ENCODE data around the gene PDCD7. TPM values are rescaled to one million over a fixed set of nuclear protein-coding genes. Genes with fewer than 3 reads are reported as not detected.
A peak's percentile ranks its signal among the peaks of the same experiment; 100 is the strongest.
"Not testable (repeated sequence)": the region's sequence is repeated elsewhere in the genome, so short reads cannot be mapped to it uniquely, and the experiment has no call there.

PDCD7 gene
- total and polyA plus RNA-seq, 5 experiments from 2014 or later = 13.1 to 44.1 (median 19.4) TPM

DNA sequence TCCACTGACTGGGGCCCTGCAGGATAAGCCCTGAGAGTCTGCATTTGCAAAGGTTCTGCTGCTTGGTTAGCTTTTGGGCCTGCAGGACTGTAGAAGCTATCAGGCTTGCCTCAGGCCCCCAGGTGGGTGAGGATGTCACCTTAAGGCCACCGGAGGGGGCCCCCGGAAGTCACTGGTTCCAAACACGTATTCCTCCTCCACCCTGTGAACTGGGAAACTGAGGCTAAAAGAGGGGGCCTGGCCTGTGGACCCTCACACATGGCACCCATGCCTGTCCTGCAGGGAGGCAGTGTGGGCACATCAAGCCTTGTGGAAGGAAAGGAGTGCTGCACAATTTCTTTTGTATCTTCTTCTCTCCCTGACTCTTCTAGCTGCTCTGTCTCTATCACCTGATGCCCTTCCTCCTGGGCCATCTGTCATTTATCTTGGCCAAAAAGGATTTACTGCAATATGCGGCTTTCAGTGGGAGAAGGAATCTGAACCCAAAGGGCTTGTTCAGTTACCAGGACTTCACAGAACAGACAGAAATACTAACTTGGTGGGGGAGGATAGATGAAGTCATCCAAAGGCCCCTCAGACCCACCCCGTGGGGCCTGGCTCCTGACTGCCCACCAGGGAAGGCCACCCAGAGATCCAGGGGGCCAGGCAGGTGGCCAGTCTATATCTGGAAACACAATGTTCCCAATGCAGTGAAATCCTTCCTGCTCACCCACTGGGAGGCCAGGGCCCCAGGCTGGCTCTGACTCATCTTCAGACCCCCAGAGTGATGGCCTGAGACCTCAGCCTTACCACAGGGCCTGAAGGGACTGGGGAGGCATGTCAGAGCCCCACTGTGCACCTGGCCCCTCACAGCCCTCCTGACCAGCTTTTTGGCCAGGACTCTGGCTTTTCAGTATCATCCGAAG lies 36.9 kb downstream of the PDCD7 start:
- H3K4me3 Mint-ChIP-seq = no peak overlapping the region
- H3K9me3 Mint-ChIP-seq = no peaks in the 10 kb centered on the region
- POLR2A ChIA-PET = no interaction called here
- no peaks in the 10 kb centered on the region for H3K27me3 Mint-ChIP-seq
- ATAC-seq = no peak
- H3K27ac Mint-ChIP-seq = peak overlapping the region in 2 of 10 donors; percentile 41 to 48
- peaks cover 10 to 44% (median 11%) of the 10 kb centered on the region in 3 donors for H3K36me3 Mint-ChIP-seq
- no peak for DNase-seq
- H3K4me1 Mint-ChIP-seq = peaks cover 3 to 6% (median 5%) of the 10 kb centered on the region in 4 donors

DNA sequence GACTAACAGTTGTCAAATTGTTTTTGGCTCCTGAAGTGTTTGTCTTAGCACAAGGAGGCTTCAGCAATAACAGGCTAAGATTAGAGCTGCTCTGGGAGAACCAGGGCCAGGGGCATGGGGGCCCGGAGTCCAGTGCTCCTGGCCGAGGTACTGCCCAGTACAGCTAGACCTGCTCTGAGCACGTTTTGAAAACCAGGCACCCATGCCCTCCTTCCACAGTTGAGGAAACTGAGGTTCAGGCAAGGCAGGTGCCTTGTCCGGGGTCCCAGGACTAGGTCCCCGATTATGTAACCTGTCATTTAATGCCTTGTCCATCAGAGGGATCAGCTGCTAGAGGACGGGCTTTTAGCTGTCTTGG lies 37.9 kb downstream of the PDCD7 start:
- Mint-ChIP-seq H3K4me3 (no peak overlapping the region), H3K4me1 (peaks cover 0 to 2% (median 0%) of the 10 kb centered on the region in 4 donors), H3K36me3 (peaks cover 6 to 36% (median 10%) of the 10 kb centered on the region in 3 donors), H3K9me3 (no peaks in the 10 kb centered on the region), H3K27ac (no peak overlapping the region), H3K27me3 (no peaks in the 10 kb centered on the region)
- no peak for DNase-seq
- ATAC-seq = no peak
- POLR2A ChIA-PET = no interaction called here

DNA sequence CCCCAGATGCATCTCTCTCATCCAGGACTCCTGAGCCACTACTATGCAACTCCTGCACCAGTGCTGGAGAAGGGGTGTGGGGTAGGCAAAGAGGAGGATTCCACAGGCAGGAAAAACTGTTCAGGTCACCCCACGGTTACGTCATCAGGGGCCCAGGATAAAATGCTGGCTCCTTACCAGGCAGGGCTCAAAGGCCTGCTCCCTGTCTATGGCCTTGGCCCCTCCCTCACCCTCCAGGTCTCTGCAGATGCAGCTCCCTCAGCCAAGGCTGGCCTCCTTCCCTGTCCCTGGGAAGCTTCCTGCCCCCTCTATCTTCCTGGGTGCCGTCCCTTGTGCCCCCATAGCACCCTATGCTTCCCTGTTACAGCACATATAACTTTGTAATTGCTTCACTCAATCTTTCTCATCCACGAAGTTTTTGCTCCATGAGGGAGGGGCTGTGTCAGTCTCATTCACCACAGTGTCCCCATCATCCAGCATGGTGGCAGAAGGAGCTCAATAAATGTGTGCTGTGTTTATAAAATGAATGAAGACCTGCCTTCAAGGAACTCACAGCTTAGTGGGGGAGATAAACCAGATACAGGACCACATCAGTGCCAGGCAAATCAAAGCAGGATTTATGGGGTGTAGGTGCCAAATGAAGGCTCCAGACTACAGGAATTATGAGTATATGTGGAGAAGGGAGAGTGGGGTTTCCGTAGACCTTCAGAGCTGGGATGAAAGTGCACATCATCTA lies 38.4 kb downstream of the PDCD7 start:
- peaks cover 6 to 33% (median 10%) of the 10 kb centered on the region in 3 donors for H3K36me3 Mint-ChIP-seq
- peaks cover 0 to 2% (median 0%) of the 10 kb centered on the region in 4 donors for H3K4me1 Mint-ChIP-seq
- H3K27ac Mint-ChIP-seq = peak overlapping the region in 2 of 10 donors; percentile 1 to 50
- DNase-seq = no peak
- H3K9me3 Mint-ChIP-seq = no peaks in the 10 kb centered on the region
- ATAC-seq = no peak
- POLR2A ChIA-PET = no interaction called here
- H3K27me3 Mint-ChIP-seq = no peaks in the 10 kb centered on the region
- no peak overlapping the region for H3K4me3 Mint-ChIP-seq

- DNase-seq = no peak
- no peak for ATAC-seq
- Mint-ChIP-seq H3K36me3 (peaks cover 6 to 30% (median 10%) of the 10 kb centered on the region in 3 donors), H3K27ac (no peak overlapping the region), H3K9me3 (no peaks in the 10 kb centered on the region), H3K4me3 (no peak overlapping the region), H3K27me3 (no peaks in the 10 kb centered on the region), H3K4me1 (peaks cover 0 to 2% (median 0%) of the 10 kb centered on the region in 4 donors)
- POLR2A ChIA-PET = no interaction called here
Measured at GRCh38 chr15:65094294-65094995, 39.2 kb downstream of the PDCD7 start.

- H3K4me1 Mint-ChIP-seq, H3K9me3 Mint-ChIP-seq, DNase-seq, ATAC-seq, POLR2A ChIA-PET, H3K27me3 Mint-ChIP-seq, H3K4me3 Mint-ChIP-seq: not testable (repeated sequence)
- Mint-ChIP-seq H3K36me3 (peaks cover 4 to 26% (median 7%) of the 10 kb centered on the region in 3 donors), H3K27ac (peak overlapping the region in 2 of 10 donors; percentile 21 to 43)
Measured at GRCh38 chr15:65093793-65094170, 39.8 kb downstream of the PDCD7 start.

GRCh38 chr15:65092911-65093792 lies 40.5 kb downstream of the PDCD7 start:
- no peak overlapping the region for H3K4me3 Mint-ChIP-seq

DNA sequence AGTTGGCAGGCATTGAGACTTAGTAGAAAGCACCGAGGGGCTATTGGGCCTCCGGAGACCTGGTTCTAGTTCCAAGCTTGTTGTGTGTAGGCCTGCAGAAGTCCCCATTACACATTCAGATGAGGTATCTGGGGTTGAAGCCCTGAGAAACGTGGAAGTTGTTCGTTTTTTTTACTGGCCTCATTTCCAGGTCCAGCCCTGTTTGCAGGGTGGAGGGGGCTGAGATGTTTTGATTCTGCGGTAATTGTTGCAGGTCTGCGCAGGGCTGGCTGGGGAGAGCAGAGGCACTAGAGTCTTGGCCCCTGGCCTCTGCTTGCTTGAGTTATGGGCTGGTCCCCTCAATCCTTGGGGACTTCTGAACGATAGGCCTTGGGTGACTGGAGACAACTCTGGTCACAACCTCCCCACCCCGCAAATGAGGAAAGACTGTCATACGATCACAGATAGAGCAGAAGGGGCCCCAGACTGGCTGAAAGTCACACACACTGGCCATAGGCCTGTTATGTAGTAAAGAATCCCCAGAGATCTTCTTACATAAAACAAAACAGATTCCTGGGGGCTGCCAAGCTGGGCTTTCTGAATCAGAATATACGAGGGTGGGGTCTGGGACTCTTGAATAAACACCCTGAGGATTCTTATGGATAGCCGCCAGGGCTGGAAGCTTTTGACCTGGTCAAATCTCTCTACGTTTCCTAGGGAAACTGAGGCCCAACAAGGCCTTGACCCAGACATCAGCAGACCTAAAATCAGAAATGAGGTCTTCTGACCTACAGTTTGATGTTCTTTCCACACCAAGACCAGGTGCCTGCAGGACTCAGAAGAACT lies 41.5 kb downstream of the PDCD7 start:
- peak overlapping the region in 1 of 10 donors; percentile 29 for H3K27ac Mint-ChIP-seq
- ATAC-seq = no peak

More at GRCh38 chr15:65092911-65093792, 40.5 kb downstream of the PDCD7 start:
- Mint-ChIP-seq H3K27me3 (no peaks in the 10 kb centered on the region), H3K27ac (peak overlapping the region in 1 of 10 donors; percentile 43), H3K4me1 (peaks cover 0 to 2% (median 0%) of the 10 kb centered on the region in 4 donors), H3K9me3 (no peaks in the 10 kb centered on the region), H3K36me3 (peaks cover 0 to 20% (median under 1%) of the 10 kb centered on the region in 3 donors)
- POLR2A ChIA-PET = no interaction called here
- DNase-seq (peak in 1 of 10 donors; percentile 49), ATAC-seq (no peak)

GRCh38 chr15:65089206-65089824 lies 44.3 kb downstream of the PDCD7 start:
- Mint-ChIP-seq H3K4me1 (peaks cover 0 to 3% (median 0%) of the 10 kb centered on the region in 4 donors), H3K4me3 (no peak overlapping the region), H3K9me3 (no peaks in the 10 kb centered on the region), H3K27ac (peak overlapping the region in 1 of 10 donors; percentile 52), H3K27me3 (no peaks in the 10 kb centered on the region), H3K36me3 (peaks cover 0 to 6% (median 0%) of the 10 kb centered on the region in 3 donors)
- DNase-seq (no peak), ATAC-seq (no peak)
- POLR2A ChIA-PET = interaction anchor here (0.6 kb wide), 1 partner anchor 739 kb away, joined by 4 read pairs; no protein-coding TSS in a partner anchor

More for the DNA sequence above, 41.5 kb downstream of the PDCD7 start:
- peak in 1 of 10 donors; percentile 52 for DNase-seq
- peaks cover 0 to 3% (median 0%) of the 10 kb centered on the region in 4 donors for H3K4me1 Mint-ChIP-seq
- no peaks in the 10 kb centered on the region for H3K27me3 Mint-ChIP-seq
- H3K9me3 Mint-ChIP-seq = no peaks in the 10 kb centered on the region
- POLR2A ChIA-PET = no interaction called here
- H3K4me3 Mint-ChIP-seq = no peak overlapping the region
- H3K36me3 Mint-ChIP-seq = peaks cover 0 to 12% (median 0%) of the 10 kb centered on the region in 3 donors

- Mint-ChIP-seq H3K4me3 (no peak overlapping the region), H3K36me3 (peaks cover 0 to 4% (median 0%) of the 10 kb centered on the region in 3 donors), H3K27me3 (peaks cover 0 to 1% (median 0%) of the 10 kb centered on the region in 5 donors), H3K27ac (no peak overlapping the region), H3K4me1 (peaks cover 0 to 3% (median 0%) of the 10 kb centered on the region in 4 donors), H3K9me3 (no peaks in the 10 kb centered on the region)
- POLR2A ChIA-PET = interaction anchor here (0.6 kb wide), 1 partner anchor 739 kb away, joined by 4 read pairs; no protein-coding TSS in a partner anchor
- DNase-seq = no peak
- ATAC-seq = no peak
Measured at GRCh38 chr15:65088643-65089021, 45.0 kb downstream of the PDCD7 start.

DNA sequence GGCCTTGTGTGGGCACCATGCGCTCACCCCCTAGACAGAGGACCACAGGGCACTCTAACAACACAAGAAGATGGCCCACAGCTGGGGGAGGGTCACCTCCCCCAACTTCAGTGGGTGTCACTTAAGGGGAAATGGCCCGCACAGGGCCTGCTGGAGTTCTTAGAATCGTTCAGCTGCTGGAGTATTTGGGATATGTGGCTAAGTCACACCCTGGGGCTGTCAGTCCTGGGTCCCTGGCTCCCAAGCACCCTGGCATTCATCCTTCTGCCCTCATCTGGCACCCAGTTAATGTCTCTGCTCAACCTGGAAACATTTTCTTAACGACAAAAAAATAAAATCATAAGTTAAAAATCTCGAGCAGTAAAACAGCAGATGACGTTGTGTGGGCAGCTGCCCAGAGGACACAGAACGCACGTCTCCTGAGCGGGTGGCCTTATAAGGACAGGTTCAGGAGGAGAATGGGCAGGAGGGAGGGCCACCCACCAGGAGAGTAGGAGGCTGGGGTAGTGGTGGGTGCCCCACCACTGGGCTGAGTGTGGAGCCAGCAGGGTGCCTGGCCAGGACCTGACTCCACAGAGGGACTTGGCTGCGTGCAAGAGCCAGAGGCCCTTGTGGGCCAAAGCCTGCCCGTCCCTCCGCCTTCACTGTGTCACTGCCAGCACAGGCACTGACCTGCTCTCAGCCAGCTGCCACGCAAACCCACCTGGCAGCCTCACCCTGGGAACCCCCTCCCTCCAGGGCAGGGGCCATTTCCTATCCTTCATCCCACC lies 45.5 kb downstream of the PDCD7 start:
- Mint-ChIP-seq H3K27ac (peak overlapping the region in 1 of 10 donors; percentile 86), H3K27me3 (peaks cover 0 to 2% (median under 1%) of the 10 kb centered on the region in 5 donors), H3K9me3 (no peaks in the 10 kb centered on the region), H3K4me3 (no peak overlapping the region), H3K36me3 (peaks cover 0 to 4% (median 0%) of the 10 kb centered on the region in 3 donors), H3K4me1 (peaks cover 0 to 1% (median under 1%) of the 10 kb centered on the region in 4 donors)
- ATAC-seq (no peak), DNase-seq (no peak)
- POLR2A ChIA-PET = no interaction called here
